GM18519 (cell line): ENCODE results near the gene BRI3.

ENCODE experiments used
- ATAC-seq: cut with Tn5 transposase; IDR thresholded peaks from one replicate; pipeline ENCODE4 v1.9.1; 2021; ENCODE audit warnings: mild to moderate bottlenecking, moderate library complexity; ENCODE audit not compliant: unreplicated experiment, low FRiP score

The BRI3 gene

GRCh38 chr7:98251601-98252424 is 29.7 kb upstream of the BRI3 start, which contains the start of gene TECPR1:
Gene TECPR1, minus strand, starts transcription at chr7:98252232. Its CDS starts 6,086 bp downstream, at chr7:98246146.
- ATAC-seq: peak; percentile 95

DNA sequence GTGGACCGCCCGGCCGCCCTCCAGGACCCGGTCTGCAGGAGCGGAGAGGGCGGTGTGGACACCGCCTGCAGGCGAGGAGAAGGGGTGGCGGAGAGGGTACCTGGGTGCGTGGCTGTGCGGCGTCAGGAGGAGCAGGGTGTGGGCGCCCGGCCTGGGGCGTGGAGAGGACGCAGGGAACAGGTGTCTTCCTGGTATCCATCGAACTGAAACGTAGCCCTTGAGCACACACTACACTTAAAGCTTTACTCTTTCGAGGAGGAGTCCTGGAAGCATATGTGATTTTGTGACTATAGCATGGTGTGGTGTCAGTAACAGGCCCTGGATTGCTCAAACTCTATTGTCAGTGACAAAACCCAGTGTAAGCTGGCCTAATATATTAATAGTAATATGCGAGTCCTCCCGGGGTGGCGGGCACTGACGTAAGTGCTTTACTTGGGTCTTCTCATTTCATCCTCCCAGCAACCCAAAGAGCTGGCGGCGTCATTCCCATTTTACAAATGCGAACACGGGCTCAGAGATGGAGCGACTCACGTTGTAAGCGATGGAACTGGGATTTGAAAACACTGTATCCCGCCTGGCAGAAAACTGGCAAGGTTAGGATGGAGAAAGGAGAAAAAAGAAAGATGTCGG is 28.9 kb upstream of the BRI3 start:
- no peak for ATAC-seq

GRCh38 chr7:98254516-98254915 is 27.0 kb upstream of the BRI3 start:
- ATAC-seq: no peak

DNA sequence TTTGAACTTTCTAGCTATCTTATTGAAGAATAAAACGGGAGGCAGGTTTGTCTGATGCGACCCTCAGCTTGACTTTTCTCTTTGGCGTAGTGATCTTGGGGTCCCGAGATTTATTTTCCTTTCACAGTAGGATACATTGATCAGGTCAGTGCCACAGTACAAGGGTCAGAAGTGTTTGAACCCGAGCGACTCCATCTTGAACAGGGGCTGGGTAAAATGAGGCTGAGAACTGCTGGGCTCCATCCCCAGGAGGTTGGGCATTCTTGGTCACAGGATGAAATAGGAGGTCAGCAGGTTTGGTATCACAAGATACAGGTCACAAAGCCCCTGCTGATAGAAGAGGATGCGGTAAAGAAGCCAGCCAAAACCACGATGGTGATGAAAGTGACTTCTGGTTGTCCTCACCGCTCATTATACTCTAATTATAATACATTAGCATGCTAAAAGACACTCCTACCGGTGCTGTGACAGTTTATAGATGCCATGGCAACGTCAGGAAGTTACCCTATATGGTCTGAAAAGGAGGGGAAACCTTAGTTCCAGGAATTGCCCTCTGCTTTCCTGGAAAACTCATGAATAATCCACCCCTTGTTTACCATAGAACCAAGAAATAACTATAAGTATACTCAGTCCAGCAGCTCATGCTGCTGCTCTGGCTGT is 26.4 kb upstream of the BRI3 start:
- ATAC-seq: no peak

DNA sequence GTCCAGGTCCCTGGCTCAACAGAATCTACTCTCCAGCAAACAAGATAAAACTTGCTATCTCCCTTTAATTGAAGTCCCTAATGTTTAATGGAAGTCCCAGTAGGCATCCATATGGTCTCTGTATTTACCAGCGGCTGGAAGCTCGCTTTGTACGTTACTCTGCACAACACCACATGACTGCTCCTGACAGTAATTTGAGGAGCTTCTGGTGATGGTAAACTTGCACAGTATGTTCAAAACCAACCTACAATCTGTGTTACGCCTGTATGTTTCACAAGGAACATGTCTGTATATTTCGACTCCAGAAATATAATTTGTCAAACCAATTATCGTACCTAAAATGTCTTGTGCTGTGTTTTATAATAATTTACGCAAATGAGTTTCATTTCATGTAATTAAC is 25.1 kb upstream of the BRI3 start:
- no peak for ATAC-seq

DNA sequence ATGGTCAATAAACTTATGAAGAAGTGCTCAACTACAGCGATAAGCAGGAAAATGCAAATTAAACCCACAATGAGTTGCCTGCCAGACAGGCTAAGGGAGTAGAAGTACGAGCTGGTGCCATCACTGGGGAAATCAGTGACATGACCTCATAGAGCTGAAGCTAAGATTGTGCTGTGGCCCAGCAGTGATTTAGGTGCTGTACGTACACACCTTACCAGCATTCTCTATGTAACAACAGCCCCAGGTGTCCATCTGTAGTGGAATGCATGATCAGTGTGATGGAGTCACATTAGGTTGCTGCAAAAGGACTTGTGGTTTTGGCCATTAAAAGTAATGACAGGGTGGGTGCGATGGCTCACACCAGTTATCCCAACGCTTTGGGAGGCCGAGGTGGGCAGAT is 23.8 kb upstream of the BRI3 start:
- no peak for ATAC-seq

GRCh38 chr7:98265841-98266271 is 15.6 kb upstream of the BRI3 start:
- ATAC-seq: no peak

GRCh38 chr7:98266840-98267239 is 14.6 kb upstream of the BRI3 start:
- no peak for ATAC-seq

- no peak for ATAC-seq
These were observed 14.2 kb upstream of the BRI3 start for GRCh38 chr7:98267303-98267702.

GRCh38 chr7:98276241-98276761 is 5.2 kb upstream of the BRI3 start:
- ATAC-seq: no peak

- ATAC-seq: no peak
These were observed 3.1 kb upstream of the BRI3 start for GRCh38 chr7:98278408-98278807.

DNA sequence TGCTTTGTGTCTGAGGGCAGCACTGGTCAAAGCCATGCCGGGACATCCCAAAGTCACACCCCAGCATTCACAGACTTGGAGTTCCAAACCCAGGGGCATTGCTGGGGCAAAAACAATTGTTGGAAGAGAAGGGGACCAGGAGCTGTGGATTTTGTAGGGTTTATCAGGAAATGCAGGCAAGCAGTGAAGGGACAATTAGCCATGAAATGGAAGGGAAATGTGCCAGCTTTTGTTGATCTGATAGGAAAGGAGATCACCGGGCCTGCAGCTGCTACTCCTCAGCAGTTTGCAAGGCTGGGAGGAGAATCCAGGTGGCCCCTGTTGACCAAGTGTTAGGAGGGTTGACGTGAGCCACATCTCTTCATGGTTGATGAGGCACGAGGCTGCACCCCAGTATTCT is 2.5 kb upstream of the BRI3 start:
- ATAC-seq: no peak

DNA sequence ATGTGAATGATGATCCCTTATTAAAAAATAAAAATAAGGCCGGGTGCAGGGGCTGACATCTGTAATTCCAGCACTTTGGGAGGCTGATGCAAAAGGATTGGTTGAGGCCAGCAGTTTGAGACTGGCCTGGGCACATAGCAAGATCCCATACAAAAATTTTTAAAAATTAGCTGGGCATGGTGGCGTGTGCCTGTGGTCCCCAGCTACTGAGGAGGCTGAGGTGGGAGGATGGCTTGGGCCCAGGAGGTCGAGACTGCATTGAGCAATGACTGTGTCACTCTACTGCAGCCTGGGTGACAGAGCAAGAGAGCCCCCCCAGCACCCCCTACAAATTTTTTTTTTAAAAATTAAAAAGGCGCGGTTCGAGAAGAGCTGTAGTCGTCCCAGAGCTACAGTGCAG is 1.2 kb upstream of the BRI3 start:
- no peak for ATAC-seq

- peak; percentile 31 for ATAC-seq
These were observed 496 bp downstream of the BRI3 start for GRCh38 chr7:98281757-98282606.

- no peak for ATAC-seq
These were observed 1.2 kb downstream of the BRI3 start for GRCh38 chr7:98282703-98283102.

- ATAC-seq: no peak
These were observed 1.8 kb downstream of the BRI3 start for GRCh38 chr7:98283127-98283886.

DNA sequence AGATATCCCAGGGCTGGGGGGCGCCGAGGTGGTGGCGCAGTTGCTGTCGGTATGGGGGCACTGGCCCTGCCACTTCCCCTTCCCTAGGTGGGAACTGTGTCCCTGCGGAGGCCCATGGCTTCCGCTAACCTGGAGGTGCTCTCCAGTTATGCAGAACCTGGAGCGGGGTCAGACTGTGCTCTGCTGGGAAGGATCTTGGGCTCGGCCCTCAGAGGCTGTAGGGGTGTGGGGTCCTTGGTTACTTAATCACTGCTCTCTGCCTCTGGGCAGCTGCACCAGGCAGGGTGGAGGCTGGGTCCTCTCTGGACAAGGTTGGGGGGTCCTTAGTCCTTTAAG is 2.4 kb downstream of the BRI3 start:
- no peak for ATAC-seq

DNA sequence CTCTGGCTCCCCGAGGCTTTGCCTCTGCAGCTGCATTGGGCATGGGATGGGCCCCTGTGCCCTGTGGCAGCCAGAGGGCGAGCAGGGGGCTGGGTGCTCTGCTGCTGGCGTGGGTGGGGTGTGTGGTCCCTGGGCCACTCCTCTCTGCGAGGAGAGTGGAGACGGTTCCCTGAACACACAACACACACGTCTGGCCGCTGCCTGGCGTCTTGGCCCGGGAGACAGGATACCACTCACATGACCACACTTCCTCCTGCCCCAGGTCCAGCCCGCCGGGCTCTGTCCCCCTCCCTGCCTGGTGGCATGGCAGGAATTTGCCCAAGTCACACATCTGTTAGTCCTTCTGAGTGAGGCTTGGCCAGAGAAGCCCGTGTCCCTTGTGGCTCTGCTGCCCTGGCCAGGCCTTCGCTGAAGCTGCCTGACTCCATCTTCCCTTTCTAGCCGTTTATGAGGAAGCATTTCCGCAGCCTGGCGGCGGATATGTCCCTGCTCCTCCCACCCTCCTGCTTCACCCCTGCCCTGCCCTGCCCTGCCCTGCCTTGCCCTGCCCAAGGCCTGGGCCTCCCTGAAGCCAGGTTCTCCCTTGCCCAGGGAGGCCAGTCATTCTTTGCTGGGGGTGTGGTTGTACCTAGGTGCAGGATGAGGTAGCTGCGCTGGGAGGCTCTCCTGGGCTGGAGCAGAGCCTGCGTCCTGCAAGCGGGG is 3.0 kb downstream of the BRI3 start:
- ATAC-seq: no peak
